Heart left ventricle (tissue), 13 donors: ENCODE results near the gene VRTN.

Experiments used
- POLR2A ChIP-seq, 2 donors: fragments of 450-650 bp; IDR thresholded peaks; one replicate each; pipeline ENCODE4 v1.6.1; 2017; ENCODE audit warnings: antibody characterized with exemption in 2 of 2, mild to moderate bottlenecking in 2 of 2, moderate library complexity in 2 of 2
- TF ChIP-seq, protein P1 (sequence below), 12 donors: fragments of 200-600 bp; sonication (generic) in 4 of 12; IDR thresholded peaks; one replicate each; pipeline versions ENCODE4 v1.5.0 to v1.8.0; 2018 to 2022; ENCODE audit warnings: antibody characterized with exemption in 12 of 12, mild to moderate bottlenecking in 5 of 12
- donor health status: ischemic (EF 13 %, LVEDD 7.1; RV severe dilation, severe dysfunction).
- donor health status: DM: no; HTN: yes; CAD: no.
- donor health status: DM: no; HTN: no; CAD: no.
- donor health status: ischemic (EF 25% LVEDD 6.9; RV normal size, moderate dysfunction).
- donor health status: ischemic (EF 25% LVEDD 5.7; RV mildly dilated, moderate dysfunction).
- donor health status: ischemic (EF 35%, LVEDD 5.7; RV mildly dilated, moderate dysfunction).
- donor health status: nonischemic (EF 11% LVEDD 7.7; RV severe dilation, severe dysfunction).
- donor health status: DM: yes; HTN: yes; CAD: no.
- donor health status: PGD.
- donor health status: ischemic (EF 29% LVEDD 5.4; RV normal size, mild dysfunction).
- donor health status: nonischemic (EF 23%, LVEDD 6.1; RV moderate dilation, normal function).

DNA sequence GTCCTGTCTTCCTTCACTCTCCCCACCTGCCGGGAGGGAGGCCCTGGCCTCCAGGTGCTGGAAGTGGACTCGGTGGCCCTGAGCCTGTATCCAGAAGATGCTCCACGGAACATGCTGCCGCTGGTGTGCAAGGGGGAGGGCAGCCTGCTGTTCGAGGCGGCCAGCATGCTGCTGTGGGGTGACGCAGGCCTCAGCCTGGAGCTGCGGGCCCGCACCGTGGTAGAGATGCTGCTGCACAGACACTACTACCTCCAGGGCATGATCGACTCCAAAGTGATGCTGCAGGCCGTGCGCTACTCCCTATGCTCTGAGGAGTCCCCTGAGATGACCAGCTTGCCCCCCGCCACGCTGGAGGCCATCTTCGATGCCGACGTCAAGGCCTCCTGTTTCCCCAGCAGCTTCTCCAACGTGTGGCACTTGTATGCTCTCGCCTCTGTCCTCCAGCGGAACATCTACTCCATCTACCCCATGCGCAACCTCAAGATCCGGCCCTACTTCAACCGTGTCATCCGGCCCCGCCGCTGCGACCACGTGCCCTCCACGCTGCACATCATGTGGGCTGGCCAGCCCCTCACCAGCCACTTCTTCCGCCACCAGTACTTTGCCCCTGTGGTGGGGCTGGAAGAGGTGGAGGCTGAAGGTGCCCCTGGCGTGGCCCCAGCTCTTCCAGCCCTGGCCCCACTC is 8.8 kb downstream of the VRTN start:
- TF ChIP-seq POLR2A (IDR thresholded peaks at IDR 0.05) = no peak
- TF ChIP-seq, protein P1, sequence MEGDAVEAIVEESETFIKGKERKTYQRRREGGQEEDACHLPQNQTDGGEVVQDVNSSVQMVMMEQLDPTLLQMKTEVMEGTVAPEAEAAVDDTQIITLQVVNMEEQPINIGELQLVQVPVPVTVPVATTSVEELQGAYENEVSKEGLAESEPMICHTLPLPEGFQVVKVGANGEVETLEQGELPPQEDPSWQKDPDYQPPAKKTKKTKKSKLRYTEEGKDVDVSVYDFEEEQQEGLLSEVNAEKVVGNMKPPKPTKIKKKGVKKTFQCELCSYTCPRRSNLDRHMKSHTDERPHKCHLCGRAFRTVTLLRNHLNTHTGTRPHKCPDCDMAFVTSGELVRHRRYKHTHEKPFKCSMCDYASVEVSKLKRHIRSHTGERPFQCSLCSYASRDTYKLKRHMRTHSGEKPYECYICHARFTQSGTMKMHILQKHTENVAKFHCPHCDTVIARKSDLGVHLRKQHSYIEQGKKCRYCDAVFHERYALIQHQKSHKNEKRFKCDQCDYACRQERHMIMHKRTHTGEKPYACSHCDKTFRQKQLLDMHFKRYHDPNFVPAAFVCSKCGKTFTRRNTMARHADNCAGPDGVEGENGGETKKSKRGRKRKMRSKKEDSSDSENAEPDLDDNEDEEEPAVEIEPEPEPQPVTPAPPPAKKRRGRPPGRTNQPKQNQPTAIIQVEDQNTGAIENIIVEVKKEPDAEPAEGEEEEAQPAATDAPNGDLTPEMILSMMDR (IDR thresholded peaks at IDR 0.05) = no peak
